D721Med (cell line): Measurements from ENCODE around the gene PXDC1.
"Not testable (repeated sequence)": the region's sequence is repeated elsewhere in the genome, so short reads cannot be mapped to it uniquely, and the experiment has no call there.

Experiments used
- DNase-seq: peaks from one replicate; pipeline ENCODE4 v3.0.0; 2011; ENCODE audit warnings: low spot score; ENCODE audit not compliant: insufficient read length
- FAIRE-seq: peaks from 2 replicates; lab custom pipeline; 2011; peaks lifted over from hg19 to GRCh38; lab: Jason Lieb, UNC
- CTCF ChIP-seq: IDR thresholded peaks from 2 replicates; pipeline ENCODE4 v1.5.1; 2012; ENCODE audit warnings: mild to moderate bottlenecking, control low read depth; ENCODE audit not compliant: insufficient read depth; ENCODE audit errors: missing control alignments

Gene PXDC1

DNA sequence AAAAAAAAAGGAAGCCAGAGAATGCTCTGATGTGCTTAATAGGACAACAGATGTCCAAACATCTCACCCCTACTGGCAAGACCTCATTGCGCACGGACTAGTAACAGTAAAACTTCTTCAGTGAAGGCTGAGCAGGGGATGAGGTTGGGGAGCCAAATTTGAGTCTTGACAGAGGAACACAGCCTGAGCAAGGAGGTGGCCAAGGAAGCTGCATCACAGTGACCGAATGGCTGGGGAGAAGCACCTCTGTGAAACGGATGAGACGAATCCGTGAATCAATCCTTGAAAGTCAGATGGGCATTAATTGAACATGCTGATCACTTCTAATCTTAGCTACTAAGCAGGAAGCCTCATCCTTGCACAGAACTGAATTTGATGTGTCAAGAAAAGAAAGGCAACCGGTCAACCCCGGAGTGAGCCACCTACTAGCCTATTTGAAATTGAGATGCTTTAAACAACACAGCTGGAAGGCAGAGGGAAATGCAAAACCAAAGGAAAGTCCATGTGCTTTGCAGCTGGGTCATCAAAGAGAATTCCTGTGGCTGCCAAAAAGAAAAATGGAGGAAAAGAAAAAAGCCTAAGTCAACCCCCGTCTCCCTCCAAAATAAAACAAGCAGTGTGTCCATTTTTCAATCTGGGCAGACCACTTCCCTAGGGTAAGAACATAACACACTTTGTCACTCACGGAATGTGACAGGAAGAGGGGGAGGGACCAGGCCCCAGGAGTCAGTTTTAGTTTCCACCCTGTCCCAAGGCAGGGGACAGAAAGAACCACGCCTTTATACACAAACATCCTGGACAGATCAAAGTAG, 29.5 kb downstream of the PXDC1 start:
- FAIRE-seq, result no peak
- DNase-seq, result no peak

GRCh38 chr6:3720770-3721169, 30.7 kb downstream of the PXDC1 start:
- FAIRE-seq, result not testable (repeated sequence)

More for the DNA sequence above, 29.5 kb downstream of the PXDC1 start:
- no peak for TF ChIP-seq CTCF

GRCh38 chr6:3719462-3720308, 31.8 kb downstream of the PXDC1 start:
- TF ChIP-seq CTCF, result no peak
- DNase-seq, result no peak
- FAIRE-seq, result no peak

More at GRCh38 chr6:3720770-3721169, 30.7 kb downstream of the PXDC1 start:
- DNase-seq, result not testable (repeated sequence)

DNA sequence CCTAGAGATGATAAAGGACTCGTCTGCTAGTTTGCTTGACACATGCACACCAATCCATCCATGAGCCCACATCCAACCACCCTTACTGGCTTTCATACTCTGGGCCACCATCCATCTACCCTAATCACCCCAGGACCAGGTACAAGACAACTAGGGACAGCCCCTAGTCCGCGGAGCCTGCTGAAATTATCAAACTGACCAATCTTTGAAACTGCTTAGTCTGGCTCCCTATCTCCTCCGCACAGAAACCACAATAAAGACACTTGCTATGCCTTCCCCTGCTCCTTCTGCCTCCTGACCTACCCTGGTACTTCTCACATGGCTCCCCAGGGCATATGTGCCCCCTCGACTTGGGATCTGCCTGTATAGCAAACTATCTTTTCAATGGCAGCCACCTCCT, 33.1 kb downstream of the PXDC1 start:
- no peak for TF ChIP-seq CTCF
- no peak for FAIRE-seq
- no peak for DNase-seq

GRCh38 chr6:3715285-3715684, 36.2 kb downstream of the PXDC1 start:
- no peak for TF ChIP-seq CTCF
- DNase-seq (no peak), FAIRE-seq (no peak)

- no peak for DNase-seq
- no peak for FAIRE-seq
- TF ChIP-seq CTCF, result no peak
Measured at GRCh38 chr6:3714768-3715167, 36.7 kb downstream of the PXDC1 start.

GRCh38 chr6:3714111-3714510, 37.4 kb downstream of the PXDC1 start:
- TF ChIP-seq CTCF, result no peak
- no peak for DNase-seq
- no peak for FAIRE-seq
